Body of pancreas (tissue), 4 donors: Measurements from ENCODE around the gene OR7G1.

ENCODE experiments used
- CTCF ChIP-seq, 7 experiments: fragments of 450-650 bp in 4 of 7; fragments of 200-600 bp in 3 of 7; sonication (generic) in 3 of 7; IDR thresholded peaks; one replicate each; pipeline ENCODE4 v1.5.1; 2016 to 2019; ENCODE audit warnings: antibody characterized with exemption in 7 of 7
- POLR2A ChIP-seq, 3 donors: fragments of 450-650 bp; IDR thresholded peaks; one replicate each; pipeline ENCODE4 v1.6.1; 2016; ENCODE audit warnings: antibody characterized with exemption in 3 of 3, mild to moderate bottlenecking in 2 of 3

GRCh38 chr19:9161427-9161826 is 45.9 kb upstream of the OR7G1 start:
- TF ChIP-seq CTCF (IDR thresholded peaks at IDR 0.05) = no peak
- no peak for TF ChIP-seq POLR2A (IDR thresholded peaks at IDR 0.05)
